ENCODE measurements around the gene BAD. TPM values are rescaled to one million over a fixed set of nuclear protein-coding genes. Genes with fewer than 3 reads are reported as not detected.

The BAD gene
- total RNA-seq, 4 donors from 2014 or later: 57.1 to 71.9 (median 64.4) TPM

DNA sequence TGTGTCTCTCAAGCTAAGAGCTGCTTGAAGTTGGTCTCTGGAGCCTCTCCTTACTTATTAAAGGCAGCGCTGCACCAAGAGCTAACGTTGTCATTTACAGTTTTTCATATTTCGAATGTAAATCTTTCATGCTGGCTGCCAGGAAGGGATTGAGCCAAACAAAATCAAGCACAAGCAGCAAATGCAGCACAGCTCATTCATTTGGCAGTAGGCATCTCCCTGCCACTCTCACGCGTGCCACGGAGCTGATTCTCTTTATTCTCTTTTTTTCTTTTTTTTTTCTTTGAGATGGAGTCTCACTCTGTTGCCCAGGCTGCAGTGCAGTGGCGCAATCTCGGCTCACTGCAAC is 51.5 kb downstream of the BAD start:
- peaks cover 7% of the 10 kb centered on the region for H3K36me3 ChIP-seq
- TF ChIP-seq, protein P1, sequence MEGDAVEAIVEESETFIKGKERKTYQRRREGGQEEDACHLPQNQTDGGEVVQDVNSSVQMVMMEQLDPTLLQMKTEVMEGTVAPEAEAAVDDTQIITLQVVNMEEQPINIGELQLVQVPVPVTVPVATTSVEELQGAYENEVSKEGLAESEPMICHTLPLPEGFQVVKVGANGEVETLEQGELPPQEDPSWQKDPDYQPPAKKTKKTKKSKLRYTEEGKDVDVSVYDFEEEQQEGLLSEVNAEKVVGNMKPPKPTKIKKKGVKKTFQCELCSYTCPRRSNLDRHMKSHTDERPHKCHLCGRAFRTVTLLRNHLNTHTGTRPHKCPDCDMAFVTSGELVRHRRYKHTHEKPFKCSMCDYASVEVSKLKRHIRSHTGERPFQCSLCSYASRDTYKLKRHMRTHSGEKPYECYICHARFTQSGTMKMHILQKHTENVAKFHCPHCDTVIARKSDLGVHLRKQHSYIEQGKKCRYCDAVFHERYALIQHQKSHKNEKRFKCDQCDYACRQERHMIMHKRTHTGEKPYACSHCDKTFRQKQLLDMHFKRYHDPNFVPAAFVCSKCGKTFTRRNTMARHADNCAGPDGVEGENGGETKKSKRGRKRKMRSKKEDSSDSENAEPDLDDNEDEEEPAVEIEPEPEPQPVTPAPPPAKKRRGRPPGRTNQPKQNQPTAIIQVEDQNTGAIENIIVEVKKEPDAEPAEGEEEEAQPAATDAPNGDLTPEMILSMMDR (IDR thresholded peaks at IDR 0.05): no peak
- TF ChIP-seq POLR2AphosphoS5 (IDR thresholded peaks at IDR 0.05): no peak
- no peak for TF ChIP-seq EP300 (IDR thresholded peaks at IDR 0.05)
- no peak overlapping the region for H3K27ac ChIP-seq
- no peaks in the 10 kb centered on the region for H3K27me3 ChIP-seq
- WGBS: 66% methylated on average over 8 of the region's 8 CpGs
- DNase-seq (ENCODE audit: low spot score in 2 of 2): no peak
- H3K4me3 ChIP-seq: no peak overlapping the region
- no peaks in the 10 kb centered on the region for H3K9me3 ChIP-seq
- peaks cover 82% of the 10 kb centered on the region for H3K4me1 ChIP-seq

DNA sequence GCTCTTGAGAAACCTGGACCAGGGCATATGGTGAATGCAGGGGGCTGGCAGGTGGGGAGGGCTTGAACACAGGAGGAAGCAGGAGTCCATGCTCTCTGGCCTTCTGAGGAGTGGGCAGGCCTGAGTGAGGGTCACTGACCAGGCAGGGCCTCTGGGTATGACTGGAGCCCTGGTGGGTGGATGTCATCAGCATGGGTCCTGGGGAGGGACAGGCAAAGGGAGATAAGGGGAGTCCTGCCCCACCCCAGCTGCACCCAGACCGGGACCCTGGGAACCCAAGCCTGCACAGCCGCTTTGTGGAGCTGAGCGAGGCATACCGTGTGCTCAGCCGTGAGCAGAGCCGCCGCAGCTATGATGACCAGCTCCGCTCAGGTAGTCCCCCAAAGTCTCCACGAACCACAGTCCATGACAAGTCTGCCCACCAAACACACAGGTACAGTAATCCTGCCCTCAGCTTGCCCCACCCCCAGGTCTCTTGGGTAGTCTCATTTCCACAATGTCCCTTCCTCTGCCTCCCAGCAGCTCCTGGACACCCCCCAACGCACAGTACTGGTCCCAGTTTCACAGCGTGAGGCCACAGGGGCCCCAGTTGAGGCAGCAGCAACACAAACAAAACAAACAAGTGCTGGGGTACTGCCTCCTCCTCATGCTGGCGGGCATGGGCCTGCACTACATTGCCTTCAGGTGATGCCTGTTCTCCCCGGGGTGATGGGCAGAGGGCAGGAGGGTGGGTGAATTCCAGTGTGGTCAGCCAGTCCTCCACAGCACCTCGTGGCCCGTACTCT is 52.1 kb downstream of the BAD start:
- WGBS: 74% methylated on average over 15 of the region's 15 CpGs

DNA sequence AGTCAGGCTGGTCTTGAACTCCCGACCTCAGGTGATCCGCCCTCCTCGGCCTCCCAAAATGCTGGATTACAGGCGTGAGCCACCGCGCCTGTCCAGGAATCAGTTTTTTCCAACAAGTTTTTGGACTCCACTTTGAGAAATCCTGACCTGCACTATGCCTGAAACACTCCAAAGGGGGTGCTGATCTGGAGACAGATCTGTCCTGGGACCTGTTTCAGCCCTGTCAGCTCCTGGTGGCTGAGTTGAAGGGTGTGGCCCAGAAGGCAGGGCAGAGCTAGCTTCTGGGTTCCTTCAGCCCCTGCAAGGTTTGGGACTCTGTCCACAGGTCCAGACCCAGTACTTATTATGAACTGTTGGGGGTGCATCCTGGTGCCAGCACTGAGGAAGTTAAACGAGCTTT is 52.9 kb downstream of the BAD start:
- no peak for DNase-seq (ENCODE audit: low spot score in 2 of 2)
- no peaks in the 10 kb centered on the region for H3K9me3 ChIP-seq
- H3K36me3 ChIP-seq: no peaks in the 10 kb centered on the region
- H3K4me3 ChIP-seq: no peak overlapping the region
- WGBS: 67% methylated on average over 1 of the region's 7 CpGs
- TF ChIP-seq POLR2AphosphoS5 (IDR thresholded peaks at IDR 0.05) (no peak), POLR2A (IDR thresholded peaks at IDR 0.05) (no peak), EP300 (IDR thresholded peaks at IDR 0.05) (no peak)
- TF ChIP-seq, protein P1 (IDR thresholded peaks at IDR 0.05): no peak
- H3K4me1 ChIP-seq: peaks cover 84% of the 10 kb centered on the region
- H3K27ac ChIP-seq: no peak overlapping the region
- no peaks in the 10 kb centered on the region for H3K27me3 ChIP-seq

More for the DNA sequence above, 52.1 kb downstream of the BAD start:
- DNase-seq (ENCODE audit: low spot score in 2 of 2): peak in 1 of 2 donors; percentile 68
- no peaks in the 10 kb centered on the region for H3K27me3 ChIP-seq
- no peak overlapping the region for H3K27ac ChIP-seq
- H3K4me3 ChIP-seq: no peak overlapping the region
- H3K9me3 ChIP-seq: no peaks in the 10 kb centered on the region
- H3K36me3 ChIP-seq: peaks cover 3% of the 10 kb centered on the region
- peaks cover 82% of the 10 kb centered on the region for H3K4me1 ChIP-seq
- no peak for TF ChIP-seq POLR2AphosphoS5 (IDR thresholded peaks at IDR 0.05)
- no peak for TF ChIP-seq POLR2A (IDR thresholded peaks at IDR 0.05)
- TF ChIP-seq, protein P1 (IDR thresholded peaks at IDR 0.05): no peak
- no peak for TF ChIP-seq EP300 (IDR thresholded peaks at IDR 0.05)

DNA sequence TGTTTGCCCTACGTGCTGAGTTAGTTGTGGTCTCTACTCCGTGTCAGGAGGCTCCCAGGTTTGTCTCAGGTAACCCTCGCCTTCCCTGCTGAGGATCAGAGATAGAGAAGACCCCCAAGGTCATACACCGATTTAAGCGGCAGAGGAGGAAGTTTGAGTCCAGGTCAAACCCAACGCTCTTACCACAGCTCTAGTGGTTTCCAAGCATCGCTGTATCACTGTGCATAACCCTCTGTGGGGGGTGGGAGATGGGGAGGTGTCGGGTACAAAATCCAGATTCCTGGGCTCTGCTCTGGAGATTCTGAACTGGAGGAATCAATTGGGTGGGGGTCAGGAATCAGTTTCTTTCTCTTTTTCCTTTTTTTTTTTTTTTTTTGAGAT is 53.5 kb downstream of the BAD start:
- Histone ChIP-seq H3K4me3 (peak overlapping the region; percentile 86), H3K36me3 (no peaks in the 10 kb centered on the region), H3K27ac (peak overlapping the region; percentile 90), H3K9me3 (no peaks in the 10 kb centered on the region), H3K27me3 (no peaks in the 10 kb centered on the region), H3K4me1 (peaks cover 82% of the 10 kb centered on the region)
- 13% methylated on average over 8 of the region's 8 CpGs for WGBS
- DNase-seq (ENCODE audit: low spot score in 2 of 2): no peak
- TF ChIP-seq EP300 (IDR thresholded peaks at IDR 0.05): no peak
- TF ChIP-seq POLR2A (IDR thresholded peaks at IDR 0.05): no peak
- TF ChIP-seq, protein P1 (IDR thresholded peaks at IDR 0.05): no peak
- TF ChIP-seq POLR2AphosphoS5 (IDR thresholded peaks at IDR 0.05): no peak

DNA sequence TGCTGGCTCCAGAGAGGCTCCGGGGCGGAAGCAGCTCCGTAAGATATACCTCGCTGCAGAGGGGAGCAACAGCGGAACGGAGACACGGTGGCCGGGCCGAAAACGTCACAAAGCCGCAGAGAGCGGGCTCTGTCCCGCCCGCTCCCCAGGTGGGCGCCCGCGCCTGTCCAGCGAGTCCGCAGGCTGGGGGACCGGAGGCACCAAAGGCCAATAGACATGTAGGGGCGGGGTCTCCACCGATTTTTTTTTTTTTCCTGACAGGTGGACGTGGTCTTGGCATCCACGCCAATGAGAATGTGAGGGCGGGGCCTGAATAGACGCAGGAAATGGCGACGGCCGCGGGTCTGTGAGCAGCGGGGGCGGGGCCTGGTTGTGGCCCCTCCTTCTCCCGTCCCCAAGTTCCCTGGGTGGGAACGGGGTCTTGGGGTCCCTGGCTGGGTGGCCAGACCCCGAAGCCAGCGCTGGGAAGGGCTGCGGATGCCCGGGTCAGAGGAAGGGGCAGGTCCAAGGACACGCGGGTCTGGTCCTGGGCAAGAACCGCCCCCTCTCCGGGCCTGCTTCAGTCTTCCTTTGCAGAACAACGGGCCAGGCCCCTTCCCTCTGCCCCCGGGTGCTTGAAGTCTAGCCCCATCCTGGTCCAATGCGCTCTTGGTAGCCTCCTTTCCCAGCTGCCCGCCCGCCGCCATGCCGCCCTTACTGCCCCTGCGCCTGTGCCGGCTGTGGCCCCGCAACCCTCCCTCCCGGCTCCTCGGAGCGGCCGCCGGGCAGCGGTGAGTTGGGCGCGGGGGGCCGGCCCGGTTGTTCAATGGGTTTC is 54.1 kb downstream of the BAD start, which contains the start of gene DNAJC4:
DNAJC4 (plus strand) TSS at position 378 of the 814 bp plus-strand sequence; CDS start at position 685, 307 bp downstream.
- Histone ChIP-seq H3K27ac (peak within 1 kb of the TSS; percentile 90), H3K9me3 (no peaks in the 10 kb centered on the region), H3K4me3 (peak within 1 kb of the TSS; percentile 86), H3K4me1 (peaks cover 81% of the 10 kb centered on the region), H3K27me3 (no peaks in the 10 kb centered on the region), H3K36me3 (no peaks in the 10 kb centered on the region)
- no peak for TF ChIP-seq EP300 (IDR thresholded peaks at IDR 0.05)
- TF ChIP-seq POLR2A (IDR thresholded peaks at IDR 0.05): no peak
- TF ChIP-seq, protein P1 (IDR thresholded peaks at IDR 0.05): no peak
- no peak for TF ChIP-seq POLR2AphosphoS5 (IDR thresholded peaks at IDR 0.05)
- 2% methylated on average over 18 of the region's 62 CpGs for WGBS
- peak; percentile 93 to 95 for DNase-seq (ENCODE audit: low spot score in 2 of 2)

Measured in suprapubic skin (tissue), 4 donors.